ENCODE data around the gene GPX4. TPM values are rescaled to one million over a fixed set of nuclear protein-coding genes. Genes with fewer than 3 reads are reported as not detected.

The GPX4 gene
- total RNA-seq, 1 donor from 2014 or later, result 205 TPM

DNA sequence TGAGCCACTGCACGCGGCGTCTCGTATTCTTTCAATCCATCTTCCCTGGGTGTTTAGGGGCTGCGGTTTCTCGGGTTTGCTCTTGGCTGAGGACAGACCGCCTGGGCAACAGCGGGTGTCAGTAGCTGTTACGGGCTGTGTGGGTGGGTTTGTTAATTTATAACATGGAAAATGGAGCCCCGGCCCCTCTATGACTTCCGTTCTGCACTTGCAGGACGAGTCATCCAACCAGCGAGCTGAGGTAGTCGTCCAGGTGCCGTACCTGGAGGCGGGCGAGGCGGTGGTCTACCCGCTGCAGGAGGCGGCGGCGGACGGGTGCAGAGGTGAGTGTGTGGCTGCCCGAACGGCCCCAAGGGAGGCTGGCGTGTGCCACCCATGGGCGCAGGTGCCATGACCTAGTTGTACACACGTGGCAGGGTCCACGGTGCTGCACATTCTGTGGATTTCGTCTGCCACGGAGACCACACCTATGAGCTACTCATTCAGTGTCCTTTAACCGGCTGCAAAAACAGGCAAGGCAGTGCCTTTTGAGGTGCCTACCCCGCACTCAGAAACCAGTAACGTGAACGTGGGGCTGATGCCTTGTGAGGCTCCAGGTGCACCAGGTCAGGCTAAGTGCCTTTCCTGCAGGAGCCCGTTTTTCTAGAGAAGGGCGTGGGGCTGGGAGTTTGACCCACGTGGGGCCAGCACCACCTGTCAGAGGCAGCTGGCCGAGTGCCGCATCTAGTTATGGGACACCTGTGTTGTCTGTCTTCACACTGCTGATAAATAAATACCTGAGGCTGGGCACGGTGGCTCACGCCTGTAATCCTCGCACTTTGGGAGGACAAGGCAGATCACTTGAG is 19.5 kb upstream of the GPX4 start:
- peak; percentile 65 for DNase-seq (ENCODE audit: low read depth)

DNA sequence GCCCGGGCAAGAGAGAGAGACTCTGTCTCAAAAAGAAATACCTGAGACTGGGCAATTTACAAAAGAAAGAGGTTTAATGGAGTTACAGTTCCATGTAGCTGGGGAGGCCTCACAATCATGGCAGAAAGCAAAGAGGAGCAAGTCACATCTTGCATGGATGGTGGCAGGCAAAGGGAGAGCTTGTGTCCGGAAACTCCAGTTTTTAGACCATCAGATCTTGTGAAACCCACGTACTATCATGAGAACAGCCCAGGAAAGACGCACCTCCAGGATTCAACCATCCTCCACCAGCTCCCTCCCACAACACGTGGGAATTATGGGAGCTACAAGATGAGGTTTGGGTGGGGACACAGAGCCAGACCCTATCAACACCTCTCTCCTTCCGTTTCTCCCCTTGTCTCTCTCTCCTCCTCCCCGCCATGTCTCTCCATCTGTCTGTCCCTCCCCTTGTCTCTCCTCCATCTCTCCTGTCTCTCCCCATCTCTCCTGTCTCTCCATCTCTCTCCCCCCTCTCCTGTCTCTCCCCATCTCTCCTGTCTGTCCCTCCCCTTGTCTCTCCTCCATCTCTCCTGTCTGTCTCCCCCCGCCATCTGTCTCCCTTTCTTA is 18.6 kb upstream of the GPX4 start:
- no peak for DNase-seq (ENCODE audit: low read depth)

DNA sequence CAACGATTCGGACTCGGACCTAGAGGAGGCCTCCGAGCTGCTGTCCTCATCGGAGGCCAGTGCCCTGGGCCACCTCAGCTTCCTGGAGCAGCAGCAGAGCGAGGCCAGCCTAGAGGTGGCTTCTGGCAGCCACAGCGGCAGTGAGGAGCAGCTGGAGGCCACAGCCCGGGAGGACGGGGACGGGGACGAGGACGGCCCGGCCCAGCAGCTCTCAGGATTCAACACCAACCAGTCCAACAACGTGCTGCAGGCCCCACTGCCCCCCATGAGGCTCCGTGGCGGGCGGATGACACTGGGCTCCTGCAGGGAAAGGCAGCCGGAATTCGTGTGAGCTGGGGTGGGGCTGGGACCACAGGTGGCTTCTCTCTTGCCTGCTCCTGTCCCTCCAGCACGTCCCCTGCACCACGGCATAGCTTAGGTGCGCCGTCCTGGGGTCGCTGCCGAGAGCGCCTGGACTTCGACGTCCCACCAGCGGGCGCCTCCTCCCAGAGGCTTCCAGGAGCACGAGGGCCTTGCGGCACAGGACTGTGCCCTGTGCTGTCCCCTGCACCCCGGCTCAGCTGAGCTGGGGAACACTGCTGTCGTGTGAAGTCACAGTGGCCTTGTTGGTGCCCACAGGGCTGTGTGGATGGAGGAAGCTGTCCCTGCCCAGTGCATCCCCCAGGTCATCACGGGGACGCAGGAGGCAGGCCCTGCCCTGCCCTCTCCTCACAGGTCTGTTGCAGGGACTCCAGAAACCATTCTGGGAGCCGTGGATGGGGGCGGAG is 17.9 kb upstream of the GPX4 start:
- DNase-seq (ENCODE audit: low read depth), result no peak

DNA sequence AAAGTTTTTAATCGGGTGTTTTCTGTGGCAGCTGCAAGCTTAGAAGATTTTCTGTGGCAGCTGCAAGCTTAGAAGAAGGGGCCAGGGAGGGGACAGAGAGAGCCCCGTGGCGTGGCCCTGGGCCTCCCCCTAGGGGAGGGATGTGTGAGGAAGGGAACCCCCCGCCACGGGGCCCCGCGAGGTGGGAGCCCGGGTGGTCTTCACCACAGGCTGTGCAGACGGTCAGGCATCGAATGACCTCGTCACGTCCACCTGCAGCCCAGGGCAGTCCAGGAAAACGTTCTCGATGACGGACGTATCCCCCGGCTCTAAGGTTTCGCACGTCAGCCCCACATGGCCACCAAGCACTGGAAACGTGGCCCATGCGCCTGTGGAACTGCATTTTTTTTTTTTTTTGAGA is 17.2 kb upstream of the GPX4 start:
- no peak for DNase-seq (ENCODE audit: low read depth)

DNA sequence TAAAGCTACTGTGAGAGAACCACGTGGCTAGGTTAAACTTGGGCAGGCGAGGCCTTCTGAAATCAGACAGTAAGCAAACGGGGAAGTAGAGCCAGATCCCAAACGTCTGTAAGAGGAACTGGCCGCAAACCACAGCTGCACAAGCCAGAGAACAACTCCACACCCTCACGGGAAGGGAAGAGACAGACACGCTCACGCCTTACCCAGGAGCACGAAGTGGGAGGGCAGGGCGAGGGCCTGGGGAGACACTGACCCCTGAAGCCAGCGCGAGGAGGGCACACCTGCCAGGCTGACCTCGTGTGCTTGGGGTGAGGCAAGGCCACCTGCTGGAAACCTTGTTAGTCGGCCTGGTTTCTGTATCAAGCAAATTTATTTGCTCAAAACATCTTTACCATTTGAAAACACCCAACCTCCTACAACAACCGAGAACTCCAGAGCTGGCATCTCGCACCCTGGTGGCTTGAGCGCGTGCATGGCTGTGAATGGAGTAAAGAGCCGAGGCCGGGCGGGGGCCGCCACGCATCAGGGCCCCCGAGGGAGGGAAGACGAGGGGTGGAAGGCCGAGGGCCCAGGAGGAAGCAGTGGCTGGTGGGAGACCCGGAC is 15.9 kb upstream of the GPX4 start:
- no peak for DNase-seq (ENCODE audit: low read depth)

DNA sequence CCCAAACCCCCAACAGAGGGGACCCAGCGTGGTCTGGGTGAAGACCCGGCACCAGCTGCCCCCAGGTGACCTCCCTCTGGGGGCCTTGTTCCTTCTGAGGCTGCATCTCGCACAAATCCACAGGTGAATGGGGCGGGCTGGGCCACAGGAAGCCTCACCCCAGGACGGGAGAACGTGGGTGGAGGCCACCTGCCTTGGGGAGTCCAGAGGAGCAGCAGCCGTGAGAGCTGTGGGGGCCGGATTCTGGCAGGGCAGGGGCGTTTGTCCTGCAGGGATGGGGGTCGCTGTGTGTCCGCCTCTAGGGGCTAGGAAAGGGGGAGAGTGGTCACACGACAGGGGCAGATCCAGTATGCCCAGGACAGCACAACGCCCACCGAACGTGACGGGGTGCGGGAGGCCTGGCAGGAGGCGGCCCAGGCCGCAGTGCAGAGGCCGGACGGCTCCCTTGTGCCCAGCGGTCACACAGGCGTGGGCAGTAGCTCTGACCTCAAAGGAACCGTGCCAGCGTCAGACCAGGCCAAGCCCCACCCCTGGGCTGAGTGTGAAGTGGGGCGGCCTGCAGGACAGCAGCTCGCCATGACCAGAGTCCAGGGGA is 15.3 kb upstream of the GPX4 start:
- DNase-seq (ENCODE audit: low read depth), result no peak

DNA sequence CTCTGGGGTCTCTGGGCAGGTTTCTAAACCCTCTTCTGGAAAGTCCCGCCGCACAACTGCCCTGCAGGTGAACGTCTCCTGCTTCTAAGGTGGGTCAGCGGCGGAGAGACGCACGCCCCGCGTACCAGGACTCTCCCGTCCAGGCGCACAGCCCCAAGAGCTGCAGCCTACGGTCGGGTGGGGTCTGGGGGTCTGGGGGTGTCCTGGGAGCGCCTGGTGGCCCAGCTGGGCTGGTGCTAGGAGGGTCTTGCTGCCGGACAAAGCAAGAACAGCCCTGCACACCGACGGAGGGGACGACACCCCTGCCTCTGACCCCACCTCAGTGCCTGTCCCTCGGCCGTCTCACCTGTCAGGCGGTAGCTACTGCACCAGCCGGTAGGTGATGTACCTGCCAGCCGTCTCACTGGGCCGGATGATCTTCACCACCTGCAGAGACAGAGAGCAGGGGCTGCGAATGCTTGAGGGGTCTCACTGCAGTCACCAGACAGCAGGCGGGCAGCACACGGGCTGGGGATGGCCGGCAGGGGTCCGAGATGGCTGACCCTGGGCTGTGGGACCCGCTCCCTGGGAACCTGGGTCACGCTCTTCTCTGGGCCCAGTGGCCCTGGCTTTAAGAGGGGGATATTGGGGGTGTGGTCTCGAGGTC is 14.5 kb upstream of the GPX4 start:
- DNase-seq (ENCODE audit: low read depth), result no peak

DNA sequence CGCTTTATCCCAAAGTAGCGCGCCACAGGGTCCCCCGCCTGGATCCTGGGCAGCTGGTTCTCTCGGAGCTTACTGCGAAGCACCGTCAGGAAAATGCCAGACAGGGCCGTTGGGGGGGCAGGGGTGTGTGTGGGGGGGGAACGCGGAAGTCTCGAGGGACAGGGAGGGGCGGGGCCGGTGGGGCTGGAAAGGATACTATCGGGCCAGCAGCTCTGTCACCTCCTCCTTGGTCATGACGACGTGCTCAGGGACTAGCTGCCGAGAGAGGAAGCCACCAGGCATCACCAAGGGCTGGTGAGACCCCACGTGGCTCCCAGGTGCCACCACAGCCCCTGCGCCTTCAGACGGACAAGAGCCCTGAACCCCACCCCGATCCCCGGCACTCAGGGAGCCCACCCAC is 13.9 kb upstream of the GPX4 start:
- DNase-seq (ENCODE audit: low read depth), result no peak

DNA sequence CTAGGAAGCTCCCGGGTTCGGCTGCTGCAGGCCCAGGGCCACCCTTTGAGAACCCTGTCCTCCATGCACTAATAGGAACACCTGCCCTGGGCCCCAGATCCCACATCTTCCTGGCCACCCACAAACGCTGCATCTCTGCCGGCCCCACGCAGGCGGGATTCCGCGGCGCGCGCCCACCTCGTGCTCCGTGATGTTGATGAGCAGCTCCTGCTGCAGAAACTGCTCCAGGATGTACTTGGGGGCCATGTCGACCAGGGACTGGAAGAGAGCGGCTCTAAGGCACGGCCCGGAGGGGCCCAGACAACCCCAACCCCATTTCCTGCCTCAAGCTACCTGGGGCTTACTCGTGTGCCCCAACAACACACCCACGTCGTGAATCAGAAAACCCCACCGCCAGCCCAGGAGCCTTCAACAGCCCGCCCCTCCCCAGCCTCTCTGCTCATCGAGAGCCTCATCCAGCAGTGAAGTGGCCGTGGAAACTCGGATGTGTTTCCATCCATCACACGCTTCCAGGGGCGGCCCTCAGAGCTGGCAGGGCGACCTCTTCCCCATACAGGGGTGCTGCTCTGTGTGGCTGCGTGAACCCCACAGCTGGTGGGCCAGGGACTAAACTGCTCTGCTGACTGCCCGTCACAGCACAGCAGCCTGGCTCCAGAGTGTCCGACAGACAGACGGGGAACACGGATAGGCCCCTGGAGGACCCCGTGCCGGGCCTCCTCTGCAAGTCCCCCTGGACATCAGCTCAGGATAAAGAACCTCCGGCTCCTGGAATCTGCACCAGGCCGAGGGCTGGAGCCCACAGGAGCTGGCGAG is 12.9 kb upstream of the GPX4 start:
- DNase-seq (ENCODE audit: low read depth), result no peak

DNA sequence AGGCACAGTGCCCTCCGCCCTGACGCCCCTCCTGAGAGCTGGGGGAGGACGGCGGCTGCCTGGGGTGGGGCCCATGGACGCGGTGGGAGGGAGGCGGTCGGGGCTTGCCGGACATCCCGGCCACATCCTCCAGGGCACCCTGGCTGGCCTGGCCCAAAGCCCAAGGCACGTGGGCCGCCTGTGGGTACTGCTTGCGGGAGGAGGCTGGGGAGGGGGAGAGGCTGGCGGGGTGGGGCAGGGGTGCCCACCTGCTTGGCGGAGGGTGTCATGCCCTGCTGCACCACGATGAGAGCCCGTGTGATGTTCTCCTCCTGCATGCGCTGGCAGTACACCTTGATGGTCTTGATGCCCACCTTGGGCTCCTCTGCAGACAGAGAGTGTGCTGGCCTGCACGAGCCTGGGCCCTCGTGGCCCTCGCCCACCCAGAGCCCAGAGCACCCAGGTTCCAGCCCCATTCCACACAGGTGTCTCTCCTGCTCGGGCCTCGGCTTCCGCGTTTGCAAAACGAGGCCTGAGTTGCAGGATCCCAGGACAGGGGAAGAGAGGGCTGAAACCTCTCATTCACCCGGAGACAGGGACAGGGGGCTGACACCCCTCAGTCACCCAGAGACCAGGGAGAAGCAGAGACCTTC is 12.1 kb upstream of the GPX4 start:
- no peak for DNase-seq (ENCODE audit: low read depth)

DNA sequence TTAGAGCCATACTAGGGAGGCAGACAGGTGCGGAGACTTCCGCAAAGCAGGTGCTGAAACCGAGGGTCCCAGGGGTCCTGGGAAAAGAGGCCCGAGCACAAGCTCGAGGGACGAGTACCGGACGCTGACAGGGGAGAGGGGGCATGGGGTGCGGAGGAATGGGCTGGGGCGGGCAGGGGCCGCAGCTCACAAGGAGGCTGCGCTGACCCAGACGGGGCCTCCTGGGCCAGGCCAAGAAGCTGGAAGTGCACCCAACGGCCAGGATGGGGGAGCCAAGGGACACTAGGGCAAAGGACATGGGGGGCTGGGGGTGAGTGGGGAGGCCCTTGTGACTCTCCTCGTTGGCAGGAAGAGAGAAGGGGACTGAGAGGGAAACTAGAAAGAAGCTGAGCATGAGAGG is 10.5 kb upstream of the GPX4 start:
- no peak for DNase-seq (ENCODE audit: low read depth)

DNA sequence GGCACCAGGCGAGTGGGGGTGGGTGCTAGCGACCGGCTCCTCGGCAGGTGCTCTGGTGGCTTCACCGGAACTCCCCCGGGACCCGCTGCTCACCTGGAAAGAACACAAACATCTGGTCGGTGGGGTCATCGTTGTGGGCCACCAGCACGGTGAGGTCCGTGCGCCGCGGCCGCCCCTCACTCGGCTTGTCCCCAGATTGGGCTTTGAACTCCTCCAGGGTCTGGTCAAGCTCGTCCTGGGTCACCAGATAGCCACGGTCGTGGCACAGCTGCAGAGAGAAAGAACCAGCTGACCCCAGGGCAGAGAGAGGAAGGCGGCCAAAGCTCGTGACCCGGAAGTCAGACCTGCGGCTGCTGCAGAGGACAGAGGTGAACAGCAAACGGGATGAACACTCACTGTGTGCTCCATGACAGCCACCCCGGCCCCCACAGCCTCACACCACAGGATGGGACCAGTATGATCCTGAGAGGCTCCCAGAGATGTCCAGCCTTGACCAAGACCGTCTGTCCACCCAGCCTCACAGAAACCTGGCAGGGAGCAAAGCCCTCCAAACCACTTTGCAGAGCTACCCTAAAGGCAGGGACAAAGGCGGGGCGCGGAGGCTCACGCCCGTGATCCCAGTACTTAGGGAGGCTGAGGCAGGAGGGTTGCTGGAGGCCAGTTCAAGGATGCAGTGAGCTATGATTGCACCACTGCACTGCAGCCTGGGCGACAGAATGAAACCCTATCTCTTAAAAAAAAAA is 9.8 kb upstream of the GPX4 start:
- DNase-seq (ENCODE audit: low read depth), result no peak

DNA sequence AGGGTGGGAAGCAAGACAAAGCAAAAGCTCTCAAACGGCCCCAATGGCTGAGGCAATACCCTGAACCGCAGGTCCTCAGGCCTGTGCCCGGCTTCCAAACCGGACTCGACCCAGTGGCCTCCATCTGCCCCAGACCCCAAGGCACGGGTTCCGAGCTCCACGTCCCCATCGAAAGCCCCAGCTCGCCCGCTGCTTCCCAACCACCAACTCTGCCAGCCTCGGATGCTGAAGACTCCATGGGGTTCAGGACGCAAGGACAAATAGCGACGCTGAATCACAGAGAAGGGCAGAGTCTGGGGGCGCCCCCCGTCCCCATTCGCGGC is 9.2 kb upstream of the GPX4 start:
- no peak for DNase-seq (ENCODE audit: low read depth)

DNA sequence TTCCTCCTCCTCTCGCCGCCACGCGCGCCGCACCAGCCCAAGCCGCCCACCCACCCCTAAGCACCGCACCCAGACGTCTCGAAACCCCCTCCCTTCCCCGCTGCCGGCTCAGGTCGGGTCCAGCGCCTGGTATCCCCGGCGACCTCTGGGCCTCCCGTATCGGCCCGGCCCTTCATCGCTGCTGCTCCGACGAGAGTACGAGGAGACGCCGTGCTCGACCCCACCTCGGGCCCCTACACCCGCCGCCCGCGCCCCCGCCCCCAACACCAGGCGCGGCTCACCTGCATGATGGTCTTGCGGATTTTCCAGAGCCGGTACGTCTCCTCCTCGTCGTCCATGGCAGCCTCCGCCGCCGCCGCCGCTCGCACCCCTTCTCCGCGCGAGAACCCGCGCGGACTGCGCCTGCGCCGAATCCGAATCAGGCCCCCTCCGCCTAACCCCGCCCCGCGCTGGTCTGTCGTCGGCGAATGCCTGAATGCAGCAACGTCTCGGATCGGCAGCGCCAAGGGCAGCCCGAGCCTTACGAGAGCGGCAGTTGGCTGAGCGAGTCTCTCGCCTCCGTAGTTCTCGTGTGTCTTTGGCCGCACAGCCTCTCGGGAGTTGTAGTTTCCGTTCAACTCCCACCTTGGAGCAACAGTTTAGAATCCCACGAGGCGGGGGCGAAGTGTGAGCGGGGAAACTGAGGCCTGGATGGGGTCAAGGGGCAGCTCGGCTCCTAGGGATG is 8.7 kb upstream of the GPX4 start, which contains the start of gene POLR2E:
Gene POLR2E (minus strand): TSS at position 398 of the 724 bp plus-strand sequence. CDS start 60 bp downstream, at position 338.
- peak; percentile 91 for DNase-seq (ENCODE audit: low read depth)

DNA sequence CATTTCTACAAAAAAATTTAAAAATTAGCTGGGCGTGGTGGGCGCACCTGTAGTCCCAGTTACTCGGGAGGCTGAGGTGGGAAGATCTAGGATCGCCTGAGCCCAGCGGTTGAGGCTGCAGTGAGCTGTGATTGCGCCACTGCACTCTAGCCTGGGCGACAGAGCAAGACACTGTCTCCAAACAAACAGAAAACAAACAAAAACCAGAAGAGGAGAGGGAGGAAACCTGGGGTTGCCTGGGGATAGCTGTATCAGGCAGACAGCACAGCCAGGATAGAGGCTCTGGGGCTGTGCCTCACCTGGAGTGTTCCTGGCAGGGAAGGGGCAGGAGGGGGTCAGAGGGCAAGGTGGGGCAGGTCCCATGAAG is 6.0 kb upstream of the GPX4 start:
- peak; percentile 60 for DNase-seq (ENCODE audit: low read depth)

DNA sequence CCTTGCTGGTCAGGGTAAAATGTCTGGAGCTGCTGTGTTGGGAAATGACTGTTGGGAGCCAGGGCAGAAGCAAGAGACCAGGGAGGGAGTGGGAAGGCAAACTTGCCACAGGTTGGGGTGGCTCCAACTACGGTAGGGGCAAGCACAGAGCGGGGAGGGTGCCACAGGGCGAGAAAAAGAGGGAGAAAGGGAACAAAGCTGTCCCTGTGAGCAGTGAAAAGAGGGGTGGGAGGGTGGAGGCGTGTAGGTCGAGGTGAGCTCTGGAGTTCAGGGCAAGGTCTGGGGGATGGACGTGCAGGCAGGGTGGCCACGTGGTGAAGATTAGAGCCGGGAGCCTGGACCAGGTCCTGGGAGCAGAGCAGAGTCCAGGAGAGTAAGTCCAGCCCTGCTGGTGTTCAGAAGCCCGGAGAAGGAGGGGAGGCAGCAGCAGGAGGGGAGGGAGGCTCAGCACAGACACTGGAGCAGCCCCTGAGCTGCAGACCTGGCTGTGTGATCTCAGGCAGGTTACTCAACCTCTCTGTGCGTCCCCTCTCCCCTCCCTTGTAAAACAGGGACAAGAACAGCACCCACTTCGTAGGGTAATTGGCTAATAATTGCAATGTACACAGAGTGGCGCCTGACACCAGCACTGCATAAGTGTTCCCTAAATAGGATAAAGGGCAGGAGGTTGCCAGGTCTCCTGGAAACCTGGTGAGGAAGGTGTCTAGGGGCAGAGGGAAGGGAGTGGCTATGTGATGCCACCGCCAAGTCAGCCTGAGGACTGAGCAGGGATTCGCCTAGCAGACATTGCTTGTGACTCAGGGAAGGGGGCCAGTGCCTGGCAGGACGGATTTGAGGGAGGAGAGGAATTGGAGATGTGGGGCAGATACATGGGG is 5.4 kb upstream of the GPX4 start:
- peak; percentile 50 for DNase-seq (ENCODE audit: low read depth)

DNA sequence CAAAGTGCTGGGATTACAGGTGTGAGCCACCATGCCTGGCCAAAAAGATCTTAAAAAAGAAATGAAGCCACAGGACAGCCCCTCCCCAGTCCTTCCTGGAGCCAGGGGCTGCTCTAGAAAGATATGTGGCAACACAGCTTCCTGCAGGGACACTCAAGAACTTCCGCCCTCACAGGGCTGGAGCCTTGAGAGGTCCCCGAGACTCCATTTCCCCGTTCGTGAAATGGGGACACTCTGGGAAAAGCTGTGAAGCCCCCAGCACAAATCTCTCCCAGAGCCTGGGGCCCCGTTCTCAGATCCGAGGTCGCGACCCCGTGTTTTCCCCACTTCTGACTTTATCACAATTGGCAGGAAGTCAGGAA is 2.5 kb upstream of the GPX4 start:
- no peak for DNase-seq (ENCODE audit: low read depth)

All from renal cortical epithelial cell (primary cell).